Urinary bladder (tissue), 4 donors: Measurements from ENCODE around the gene SND1. TPM values are rescaled to one million over a fixed set of nuclear protein-coding genes. Genes with fewer than 3 reads are reported as not detected.

ENCODE experiments used
- DNase-seq: peaks from one replicate; pipeline ENCODE4 v3.0.0-alpha.2; 2015; ENCODE audit errors: extremely low spot score
- H3K27ac ChIP-seq: one replicate; pipeline ENCODE4 v1.5.1; 2013; ENCODE audit warnings: low read depth, mild to moderate bottlenecking, moderate library complexity
- H3K36me3 ChIP-seq: one replicate; pipeline ENCODE4 v1.6.1; 2013; ENCODE audit warnings: mild to moderate bottlenecking, moderate library complexity; ENCODE audit not compliant: insufficient read depth
- H3K4me1 ChIP-seq: one replicate; pipeline ENCODE4 v1.6.1; 2013; ENCODE audit warnings: mild to moderate bottlenecking, moderate library complexity; ENCODE audit not compliant: insufficient read depth
- H3K4me3 ChIP-seq: one replicate; pipeline ENCODE4 v1.5.1; 2013; ENCODE audit warnings: low read depth, low read length
- WGBS: extraction: QIAGEN DNeasy Blood & Tissue Kit; methylation state at CpG from one replicate; pipeline ENCODE4 v1.1.7; 2013; 5-methylcytosine and 5-hydroxymethylcytosine counted together
- polyA plus RNA-seq: library from polyadenylated mRNA; stranded (reverse); fragments of 200-250 nt; gene quantifications from one replicate; pipeline ENCODE4 v1.2.3, GENCODE V29; 2013
- total RNA-seq: library from RNA; depleted of rRNA; stranded (reverse); fragments of >200 nt; gene quantifications from one replicate; pipeline ENCODE4 v1.2.3, GENCODE V29; 2014
- donor health status: healthy with polysubstance abuse.
- donor health status: healthy.

The SND1 gene
- total and polyA plus RNA-seq, 2 donors = 89.8 to 102 TPM

DNA sequence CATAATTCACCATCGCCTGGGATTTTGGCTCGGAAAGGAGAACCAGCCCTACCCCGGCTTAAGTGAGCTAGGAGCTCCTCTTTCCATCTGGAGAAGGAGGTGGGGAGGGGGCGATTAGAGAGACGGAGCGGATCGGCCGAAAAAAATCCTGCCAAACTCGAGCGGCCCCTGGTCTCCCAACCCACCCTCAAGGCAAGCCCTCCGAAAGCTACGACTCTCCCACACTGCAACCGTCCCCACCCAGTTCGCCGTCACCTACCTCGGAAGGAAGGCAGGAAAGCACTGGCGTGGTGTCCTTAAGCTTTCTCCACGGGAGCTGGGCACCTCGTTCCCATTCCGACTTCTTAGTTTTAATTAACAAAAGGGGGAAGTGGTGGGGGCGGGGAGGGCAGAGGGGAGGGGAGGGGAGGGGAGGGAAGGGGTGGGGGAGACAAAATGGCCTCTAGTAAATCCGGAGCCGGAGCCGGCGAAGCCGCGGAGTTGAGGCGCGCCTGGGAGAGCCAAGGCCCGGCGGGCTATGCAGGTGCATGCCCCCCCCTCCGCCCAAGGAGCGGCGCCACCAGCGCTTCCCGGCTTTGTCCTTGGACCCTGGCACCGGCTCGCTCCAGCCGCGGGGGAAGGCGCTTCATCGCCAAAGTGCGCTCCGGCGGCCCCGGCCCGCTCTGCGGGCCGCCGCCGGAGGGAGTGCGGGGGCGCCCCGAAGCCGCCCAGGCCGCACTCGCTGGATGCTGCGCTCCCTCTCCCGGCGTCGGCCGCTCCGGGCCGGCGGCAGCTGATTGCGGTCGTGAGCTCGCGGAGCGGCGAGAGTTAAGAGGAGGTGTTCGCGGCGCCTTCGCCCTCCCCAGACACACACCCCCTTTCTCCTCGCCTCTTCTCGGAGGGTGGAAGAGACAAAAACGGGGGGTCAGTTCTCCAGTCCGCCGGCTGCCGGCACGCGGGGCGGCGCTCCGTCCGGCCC is 378.9 kb downstream of the SND1 start, which contains the start of gene LRRC4:
Gene LRRC4 (minus strand): TSS at position 784 of the 958 bp plus-strand sequence. CDS start 797 bp downstream, outside the sequence.
- no peak within 1 kb of the TSS for H3K27ac ChIP-seq

DNA sequence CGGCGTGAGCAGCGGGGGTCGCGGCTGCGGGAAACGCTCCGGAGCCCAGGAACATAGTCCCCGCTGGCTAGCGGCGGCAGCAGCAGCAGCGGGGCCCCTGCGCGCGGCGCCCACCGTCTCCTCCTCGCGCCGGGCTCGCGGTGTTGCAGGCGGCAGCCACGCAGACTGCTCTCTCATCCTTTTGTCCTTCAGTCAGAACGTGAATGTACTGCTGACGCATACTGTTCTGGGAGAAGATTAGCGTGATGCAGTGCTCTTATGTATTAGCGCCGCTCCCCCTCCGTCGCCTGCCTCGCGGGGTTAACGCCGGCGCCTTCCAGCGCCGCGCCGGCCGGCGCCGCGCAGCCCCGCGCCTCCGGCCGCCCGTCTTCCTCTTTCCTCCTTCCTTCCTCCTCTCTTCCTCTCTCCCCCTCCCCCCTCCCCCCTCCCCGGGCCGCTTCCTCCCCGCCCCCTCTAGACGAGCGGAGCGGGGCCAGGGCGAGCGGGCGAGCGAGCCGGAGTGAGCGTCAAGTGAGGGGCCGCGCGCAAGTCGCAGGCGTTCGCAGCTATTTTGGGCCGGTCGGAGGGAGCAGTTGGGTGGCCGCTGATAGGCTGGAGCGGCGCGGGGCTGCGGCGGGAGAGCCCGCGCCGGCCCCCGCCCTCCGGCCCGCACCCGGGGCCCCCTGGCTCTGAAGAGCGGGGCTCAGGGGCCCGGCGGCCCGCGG is 380.1 kb downstream of the SND1 start:
- Histone ChIP-seq H3K4me1 (peaks cover 2% of the 10 kb centered on the region), H3K4me3 (peak overlapping the region; percentile 75), H3K27ac (no peak overlapping the region), H3K36me3 (no peaks in the 10 kb centered on the region)
- WGBS = under 1% methylated on average over 87 of the region's 87 CpGs
- peak; percentile 47 for DNase-seq

More for the DNA sequence above, 378.9 kb downstream of the SND1 start, which contains the start of gene LRRC4:
- Histone ChIP-seq H3K4me1 (peaks cover 2% of the 10 kb centered on the region), H3K4me3 (peak within 1 kb of the TSS; percentile 75), H3K36me3 (no peaks in the 10 kb centered on the region)
- DNase-seq = no peak
- WGBS = 14% methylated on average over 87 of the region's 87 CpGs

DNA sequence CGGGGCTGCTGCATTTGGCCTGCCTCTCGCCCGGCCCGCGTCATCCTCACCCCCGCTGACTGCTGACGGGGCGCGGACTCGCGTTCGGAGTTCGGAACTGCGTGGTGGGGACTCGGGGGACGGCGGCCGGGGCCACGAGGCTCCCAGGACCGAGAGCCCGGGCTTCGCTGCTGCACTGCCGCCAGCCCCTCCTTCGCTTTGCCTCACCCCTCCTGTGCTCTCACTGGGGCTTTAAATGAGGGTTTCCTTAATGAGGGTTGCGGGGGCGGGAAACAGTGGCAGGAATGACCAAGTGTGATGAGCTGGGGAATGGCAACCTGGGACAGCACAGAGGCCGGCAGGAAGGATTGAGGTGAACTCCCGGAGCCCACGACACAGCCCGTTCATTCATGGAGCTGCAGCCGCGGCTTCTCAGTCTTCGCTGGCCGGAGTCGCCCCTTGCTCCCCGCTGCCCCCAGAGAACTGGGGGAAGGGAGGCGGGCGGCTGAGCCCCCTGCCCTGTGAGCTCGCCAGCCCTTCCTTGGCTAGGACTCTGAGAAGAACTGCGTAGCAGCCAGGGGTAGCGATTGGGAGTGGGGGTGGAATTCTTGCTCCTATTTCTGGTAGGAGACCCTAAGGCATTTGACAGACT is 380.7 kb downstream of the SND1 start:
- Histone ChIP-seq H3K4me3 (peak overlapping the region; percentile 75), H3K4me1 (peaks cover 2% of the 10 kb centered on the region), H3K27ac (no peak overlapping the region), H3K36me3 (no peaks in the 10 kb centered on the region)
- DNase-seq = no peak
- 23% methylated on average over 41 of the region's 41 CpGs for WGBS

DNA sequence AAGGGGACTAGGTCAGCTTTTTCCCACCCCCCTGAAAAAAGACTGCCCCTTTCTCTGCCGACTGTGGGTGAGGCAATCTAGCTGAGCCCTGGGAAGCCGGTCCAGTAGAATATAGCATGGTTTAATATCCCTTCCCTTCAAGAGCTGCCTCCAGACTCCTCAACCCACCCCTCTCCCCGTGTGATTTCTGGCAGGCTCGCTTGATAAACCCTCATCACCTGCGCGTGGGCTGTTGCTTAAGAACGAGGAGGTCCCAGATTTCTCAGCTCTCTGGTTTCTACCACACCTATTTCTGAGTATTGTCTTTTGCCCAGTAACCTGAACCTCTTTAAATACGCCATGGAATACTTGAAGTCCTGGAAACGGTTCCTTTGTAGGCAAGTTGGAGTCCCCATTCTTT is 381.3 kb downstream of the SND1 start:
- H3K4me3 ChIP-seq = no peak overlapping the region
- peaks cover 2% of the 10 kb centered on the region for H3K4me1 ChIP-seq
- no peak overlapping the region for H3K27ac ChIP-seq
- WGBS = 87% methylated on average over 9 of the region's 9 CpGs
- DNase-seq = no peak
- H3K36me3 ChIP-seq = no peaks in the 10 kb centered on the region

DNA sequence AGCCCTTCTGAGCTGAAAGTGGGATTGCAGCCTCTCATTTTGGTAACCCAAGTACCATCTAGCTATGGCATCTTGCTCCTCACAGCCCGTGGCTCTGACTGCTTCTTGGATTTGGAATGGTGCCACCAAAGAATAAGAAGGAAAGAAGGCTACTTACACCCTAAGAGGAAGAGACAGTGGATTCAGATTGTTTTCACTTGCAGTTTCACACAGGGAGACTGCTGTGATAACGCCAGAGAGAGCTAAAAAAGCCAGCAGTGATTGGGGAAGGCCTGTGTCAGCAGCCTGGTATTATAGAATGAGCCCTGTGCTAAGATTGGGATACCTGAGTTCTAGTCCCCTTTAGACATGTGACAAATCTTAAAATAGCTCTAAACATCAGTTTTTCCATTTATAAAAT is 382.8 kb downstream of the SND1 start:
- DNase-seq = no peak
- Histone ChIP-seq H3K4me3 (no peak overlapping the region), H3K36me3 (no peaks in the 10 kb centered on the region), H3K4me1 (peaks cover 2% of the 10 kb centered on the region), H3K27ac (no peak overlapping the region)
- 64% methylated on average over 2 of the region's 2 CpGs for WGBS

DNA sequence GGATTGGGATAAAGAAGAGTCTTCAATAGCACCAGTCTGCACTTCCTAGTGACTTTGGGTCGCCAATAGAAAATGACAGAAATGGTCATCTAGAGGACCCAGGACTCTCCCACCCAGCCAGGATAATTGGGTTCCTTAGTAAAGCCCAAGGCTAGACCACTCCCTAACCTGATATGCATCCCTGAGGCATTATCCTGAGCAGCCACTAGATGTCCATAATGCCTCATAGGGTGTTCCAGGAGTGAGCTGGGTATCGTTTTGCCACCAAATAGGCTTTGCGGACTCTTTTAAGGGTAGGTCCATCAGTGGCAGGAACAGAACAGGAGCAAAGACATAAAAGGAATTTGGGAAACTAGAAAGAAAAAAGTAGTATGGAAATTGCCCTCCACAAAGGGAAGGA is 383.7 kb downstream of the SND1 start:
- Histone ChIP-seq H3K36me3 (no peaks in the 10 kb centered on the region), H3K4me1 (peaks cover 2% of the 10 kb centered on the region), H3K4me3 (no peak overlapping the region), H3K27ac (no peak overlapping the region)
- 88% methylated on average over 3 of the region's 3 CpGs for WGBS
- no peak for DNase-seq

DNA sequence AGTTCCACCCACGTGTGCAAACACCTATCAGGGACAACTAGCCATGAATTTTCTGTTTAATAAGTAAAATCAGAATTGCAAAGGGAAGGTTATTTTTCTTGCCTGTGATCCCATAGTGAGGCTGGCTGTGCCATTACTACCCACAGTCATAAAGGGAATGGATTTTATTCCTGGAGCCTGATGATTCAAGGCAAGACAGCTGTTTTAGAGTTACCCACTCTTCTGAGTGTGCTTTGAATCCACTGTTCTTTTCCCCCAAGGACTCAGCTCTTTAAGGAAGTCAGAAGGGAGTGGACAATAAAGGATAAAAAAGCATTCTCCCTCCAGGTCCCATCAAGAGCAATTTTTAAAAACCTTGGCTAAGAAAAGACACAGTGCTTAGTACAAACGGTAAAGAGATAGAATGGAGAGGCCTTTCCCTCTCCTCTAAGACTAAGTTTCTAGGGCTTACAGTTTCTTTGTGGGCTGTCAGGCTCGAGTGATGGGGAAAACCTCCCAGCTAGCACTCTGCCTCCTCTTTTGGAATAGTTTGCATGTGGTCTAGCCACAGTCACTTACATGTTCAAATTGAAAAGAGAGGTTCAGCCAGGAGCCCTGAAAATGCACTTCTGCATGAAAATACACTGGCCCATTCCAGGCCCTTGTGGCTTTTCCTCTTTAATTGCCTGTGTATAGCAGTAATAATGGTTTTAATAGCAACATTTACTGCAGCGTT is 384.4 kb downstream of the SND1 start:
- Histone ChIP-seq H3K36me3 (no peaks in the 10 kb centered on the region), H3K27ac (no peak overlapping the region), H3K4me3 (no peak overlapping the region), H3K4me1 (peaks cover 2% of the 10 kb centered on the region)
- WGBS = 87% methylated on average over 4 of the region's 4 CpGs
- no peak for DNase-seq

DNA sequence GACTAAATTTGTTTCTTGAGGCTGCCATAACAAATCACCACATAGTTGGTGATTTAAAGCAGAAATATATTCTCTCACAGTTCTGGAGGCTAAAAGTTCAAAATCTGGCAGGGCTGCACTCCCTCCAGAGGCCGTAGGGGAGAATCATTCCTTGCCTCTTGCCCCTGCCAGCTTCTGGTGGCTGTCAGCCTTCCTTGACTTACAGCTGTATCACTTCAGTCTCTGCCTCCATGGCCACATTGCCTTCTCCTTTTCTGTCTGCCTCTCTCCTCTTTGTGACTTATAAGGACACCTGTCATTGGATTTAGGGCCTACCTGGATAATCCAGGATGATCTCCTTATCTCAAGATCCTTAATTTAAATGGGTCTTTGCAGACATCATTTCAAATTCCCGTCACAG is 385.1 kb downstream of the SND1 start:
- WGBS = 94% methylated on average over 2 of the region's 2 CpGs
- Histone ChIP-seq H3K36me3 (no peaks in the 10 kb centered on the region), H3K27ac (no peak overlapping the region), H3K4me3 (no peak overlapping the region), H3K4me1 (peaks cover 1% of the 10 kb centered on the region)
- DNase-seq = no peak

DNA sequence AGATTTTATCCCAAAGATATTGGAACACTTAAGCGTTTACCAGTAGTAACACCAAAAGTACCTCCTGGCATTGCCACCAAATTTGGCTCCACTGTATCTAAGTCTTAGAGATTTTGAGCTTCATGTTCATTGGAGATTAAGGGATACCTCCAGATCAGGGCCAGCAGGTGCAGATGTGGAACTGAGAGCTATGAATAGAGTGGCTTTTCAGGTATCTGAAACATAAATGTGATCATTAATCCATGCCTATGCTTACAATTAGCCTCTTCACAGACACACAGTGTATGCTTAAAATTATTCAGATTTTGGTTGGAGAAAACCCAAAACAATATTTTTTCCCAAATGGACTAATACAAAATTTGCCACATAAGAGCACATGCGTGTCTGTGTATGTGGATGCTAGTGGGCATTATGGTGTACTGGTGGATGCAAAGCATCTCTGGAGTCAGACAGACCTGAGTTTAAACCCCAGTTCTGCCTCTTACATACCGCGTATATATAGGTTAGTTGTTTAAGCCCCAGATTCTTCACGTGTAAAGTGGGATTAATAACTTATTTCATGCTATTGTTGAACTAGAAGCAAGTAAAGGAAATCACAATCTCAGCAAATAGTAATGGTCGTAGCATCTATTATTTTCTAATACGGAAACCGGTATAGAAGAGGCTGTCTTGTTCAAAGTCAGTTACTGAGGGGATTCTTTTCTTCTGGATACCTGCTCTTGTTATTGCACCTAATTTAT is 386.1 kb downstream of the SND1 start:
- Histone ChIP-seq H3K4me3 (no peak overlapping the region), H3K27ac (no peak overlapping the region), H3K36me3 (no peaks in the 10 kb centered on the region), H3K4me1 (no peaks in the 10 kb centered on the region)
- 95% methylated on average over 8 of the region's 8 CpGs for WGBS
- no peak for DNase-seq

DNA sequence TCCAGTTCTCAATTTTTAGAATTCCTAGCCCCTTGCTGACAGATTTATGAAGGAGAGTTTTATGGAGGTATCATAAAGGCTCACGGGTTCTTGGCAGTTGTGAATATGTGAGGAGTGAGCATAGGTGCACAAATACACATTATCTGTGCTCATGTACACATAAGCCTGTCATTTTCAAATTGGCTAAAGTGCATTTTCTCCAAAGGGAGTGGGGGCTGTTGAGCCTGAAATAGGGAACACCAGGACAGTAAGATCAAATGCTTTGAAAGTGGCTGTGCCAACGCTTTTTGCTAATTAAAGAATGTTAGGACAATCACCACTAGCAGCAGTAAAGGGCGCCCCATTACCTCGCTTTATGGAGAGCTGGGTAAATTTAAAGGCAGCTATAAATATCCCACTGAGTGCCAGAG is 387.6 kb downstream of the SND1 start:
- H3K4me1 ChIP-seq = no peaks in the 10 kb centered on the region
- H3K36me3 ChIP-seq = no peaks in the 10 kb centered on the region
- WGBS = 92% methylated on average over 4 of the region's 4 CpGs
- no peak overlapping the region for H3K27ac ChIP-seq
- DNase-seq = no peak
- H3K4me3 ChIP-seq = no peak overlapping the region

DNA sequence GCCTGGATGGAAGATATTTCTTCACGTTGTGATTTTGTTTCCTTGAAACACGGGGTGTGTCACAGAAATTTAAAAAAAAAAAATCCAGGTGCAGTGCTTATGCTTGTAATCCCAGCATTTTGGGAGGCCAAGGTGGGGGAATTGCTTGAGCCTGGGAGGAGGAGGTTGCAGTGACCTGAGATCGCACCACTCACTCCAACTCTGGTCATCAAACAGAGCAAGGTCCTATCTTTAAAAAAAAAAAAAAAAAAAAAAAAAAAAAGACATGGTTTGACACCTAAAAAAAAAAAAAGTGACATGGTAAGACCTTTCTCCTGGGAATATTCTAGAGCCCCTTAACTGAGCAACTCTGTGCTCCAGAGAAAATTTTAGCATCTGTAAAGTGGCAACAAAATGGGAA is 388.2 kb downstream of the SND1 start:
- H3K4me3 ChIP-seq = no peak overlapping the region
- no peaks in the 10 kb centered on the region for H3K4me1 ChIP-seq
- H3K36me3 ChIP-seq = no peaks in the 10 kb centered on the region
- no peak for DNase-seq
- H3K27ac ChIP-seq = no peak overlapping the region
- WGBS = 83% methylated on average over 3 of the region's 3 CpGs

DNA sequence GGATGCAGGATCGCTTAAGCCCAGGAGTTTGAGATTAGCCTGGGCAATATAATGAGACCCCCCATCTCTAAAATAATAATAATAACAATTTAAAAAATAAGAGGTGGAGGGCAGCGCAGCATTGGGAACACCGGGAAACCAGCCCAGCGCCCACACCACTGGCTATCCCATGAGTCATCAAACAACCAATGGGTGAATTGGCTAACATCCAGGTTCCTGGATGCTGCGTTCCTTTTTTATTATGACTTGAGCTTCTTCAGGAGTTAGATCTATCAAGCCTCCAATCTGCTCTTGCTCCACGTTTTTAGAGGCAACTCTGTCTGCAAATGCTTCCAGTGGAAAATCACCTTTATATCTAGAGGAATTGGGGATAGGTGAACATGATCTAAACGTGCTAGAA is 389.2 kb downstream of the SND1 start:
- Histone ChIP-seq H3K36me3 (no peaks in the 10 kb centered on the region), H3K4me3 (no peak overlapping the region), H3K4me1 (no peaks in the 10 kb centered on the region), H3K27ac (no peak overlapping the region)
- no peak for DNase-seq
- 64% methylated on average over 7 of the region's 7 CpGs for WGBS
